GM19238 (cell line): ENCODE results near the gene POLD4.
A peak's percentile ranks its signal among the peaks of the same experiment; 100 is the strongest.

Source experiments
- DNase-seq: peaks from one replicate; pipeline ENCODE4 v3.0.0; 2011; ENCODE audit warnings: low spot score; ENCODE audit not compliant: insufficient read length

The POLD4 gene

GRCh38 chr11:67371189-67371910, 18.0 kb upstream of the POLD4 start:
- peak; percentile 64 for DNase-seq

GRCh38 chr11:67370351-67371076, 17.2 kb upstream of the POLD4 start:
- DNase-seq = no peak

GRCh38 chr11:67369801-67370284, 16.5 kb upstream of the POLD4 start:
- no peak for DNase-seq

- DNase-seq = no peak
Observed at GRCh38 chr11:67369275-67369674, 15.9 kb upstream of the POLD4 start.

GRCh38 chr11:67368621-67369020, 15.3 kb upstream of the POLD4 start:
- no peak for DNase-seq

GRCh38 chr11:67367761-67368227, 14.4 kb upstream of the POLD4 start:
- no peak for DNase-seq

GRCh38 chr11:67366961-67367760, 13.8 kb upstream of the POLD4 start:
- DNase-seq = no peak

GRCh38 chr11:67366546-67366945, 13.2 kb upstream of the POLD4 start:
- no peak for DNase-seq

- no peak for DNase-seq
Observed at GRCh38 chr11:67365736-67366444, 12.5 kb upstream of the POLD4 start.

- no peak for DNase-seq
Observed at GRCh38 chr11:67364783-67365722, 11.7 kb upstream of the POLD4 start.

- no peak for DNase-seq
Observed at GRCh38 chr11:67364169-67364568, 10.8 kb upstream of the POLD4 start.

GRCh38 chr11:67357831-67358670, 4.7 kb upstream of the POLD4 start:
- DNase-seq = no peak

- DNase-seq = peak; percentile 73
Observed at GRCh38 chr11:67356864-67357561, 3.7 kb upstream of the POLD4 start.

- no peak for DNase-seq
Observed at GRCh38 chr11:67356387-67356863, 3.1 kb upstream of the POLD4 start.

GRCh38 chr11:67355794-67356386, 2.5 kb upstream of the POLD4 start:
- no peak for DNase-seq

- no peak for DNase-seq
Observed at GRCh38 chr11:67355023-67355793, 1.9 kb upstream of the POLD4 start.
